22Rv1 (cell line): Measurements from ENCODE around the gene MSL2.

Experiments used
- ZFX ChIP-seq: fragments of 450-650 bp; IDR thresholded peaks from 2 replicates; pipeline ENCODE4 v1.6.1; 2017; ENCODE audit warnings: antibody characterized with exemption, borderline replicate concordance
- TF ChIP-seq, protein P1 (sequence below): fragments of 450-650 bp; IDR thresholded peaks from 2 replicates; pipeline ENCODE4 v1.5.1; 2017; ENCODE audit warnings: mild to moderate bottlenecking

GRCh38 chr3:136114421-136114820 is 81.7 kb downstream of the MSL2 start:
- TF ChIP-seq, protein P1, sequence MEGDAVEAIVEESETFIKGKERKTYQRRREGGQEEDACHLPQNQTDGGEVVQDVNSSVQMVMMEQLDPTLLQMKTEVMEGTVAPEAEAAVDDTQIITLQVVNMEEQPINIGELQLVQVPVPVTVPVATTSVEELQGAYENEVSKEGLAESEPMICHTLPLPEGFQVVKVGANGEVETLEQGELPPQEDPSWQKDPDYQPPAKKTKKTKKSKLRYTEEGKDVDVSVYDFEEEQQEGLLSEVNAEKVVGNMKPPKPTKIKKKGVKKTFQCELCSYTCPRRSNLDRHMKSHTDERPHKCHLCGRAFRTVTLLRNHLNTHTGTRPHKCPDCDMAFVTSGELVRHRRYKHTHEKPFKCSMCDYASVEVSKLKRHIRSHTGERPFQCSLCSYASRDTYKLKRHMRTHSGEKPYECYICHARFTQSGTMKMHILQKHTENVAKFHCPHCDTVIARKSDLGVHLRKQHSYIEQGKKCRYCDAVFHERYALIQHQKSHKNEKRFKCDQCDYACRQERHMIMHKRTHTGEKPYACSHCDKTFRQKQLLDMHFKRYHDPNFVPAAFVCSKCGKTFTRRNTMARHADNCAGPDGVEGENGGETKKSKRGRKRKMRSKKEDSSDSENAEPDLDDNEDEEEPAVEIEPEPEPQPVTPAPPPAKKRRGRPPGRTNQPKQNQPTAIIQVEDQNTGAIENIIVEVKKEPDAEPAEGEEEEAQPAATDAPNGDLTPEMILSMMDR, result no peak
- TF ChIP-seq ZFX, result no peak
